ENCODE data around the gene RGS4. TPM values are rescaled to one million over a fixed set of nuclear protein-coding genes. Genes with fewer than 3 reads are reported as not detected.

RGS4 gene
- total and polyA plus RNA-seq, 2 donors: 0.66 to 0.84 TPM

- H3K9me3 ChIP-seq (ENCODE audit: control insufficient read depth in 2 of 2, insufficient read depth in 1 of 2, low read length in 1 of 2): no peaks in the 10 kb centered on the region
- DNase-seq (ENCODE audit: low read depth in 6 of 9, low spot score in 9 of 9): no peak
- 94% methylated on average over 1 of the region's 1 CpG for WGBS
- H3K27me3 ChIP-seq (ENCODE audit: control insufficient read depth in 2 of 2, insufficient read depth in 1 of 2, low read length in 1 of 2): peaks cover 0 to 8% of the 10 kb centered on the region in 2 donors
- H3K36me3 ChIP-seq (ENCODE audit: control insufficient read depth in 2 of 2, insufficient read depth in 2 of 2, low read length in 1 of 2): no peaks in the 10 kb centered on the region
- no peak overlapping the region for H3K4me3 ChIP-seq (ENCODE audit: low read length in 2 of 2)
- no peak overlapping the region for H3K27ac ChIP-seq (ENCODE audit: low read depth in 1 of 2, low read length in 1 of 2)
- no peaks in the 10 kb centered on the region for H3K4me1 ChIP-seq (ENCODE audit: control insufficient read depth in 2 of 2, insufficient read depth in 2 of 2, low read length in 2 of 2)
Measured at GRCh38 chr1:163074004-163074403, 4.8 kb downstream of the RGS4 start.

GRCh38 chr1:163074716-163075284 lies 5.6 kb downstream of the RGS4 start:
- DNase-seq (ENCODE audit: low read depth in 6 of 9, low spot score in 9 of 9): no peak
- no peak overlapping the region for H3K27ac ChIP-seq (ENCODE audit: low read depth in 1 of 2, low read length in 1 of 2)
- peaks cover 0 to under 1% of the 10 kb centered on the region in 2 donors for H3K27me3 ChIP-seq (ENCODE audit: control insufficient read depth in 2 of 2, insufficient read depth in 1 of 2, low read length in 1 of 2)
- H3K4me1 ChIP-seq (ENCODE audit: control insufficient read depth in 2 of 2, insufficient read depth in 2 of 2, low read length in 2 of 2): no peaks in the 10 kb centered on the region
- WGBS: 80% methylated on average over 2 of the region's 2 CpGs
- H3K4me3 ChIP-seq (ENCODE audit: low read length in 2 of 2): no peak overlapping the region
- no peaks in the 10 kb centered on the region for H3K36me3 ChIP-seq (ENCODE audit: control insufficient read depth in 2 of 2, insufficient read depth in 2 of 2, low read length in 1 of 2)
- H3K9me3 ChIP-seq (ENCODE audit: control insufficient read depth in 2 of 2, insufficient read depth in 1 of 2, low read length in 1 of 2): no peaks in the 10 kb centered on the region

- Histone ChIP-seq H3K9me3 (ENCODE audit: control insufficient read depth in 2 of 2, insufficient read depth in 1 of 2, low read length in 1 of 2) (no peaks in the 10 kb centered on the region), H3K4me3 (ENCODE audit: low read length in 2 of 2) (no peak overlapping the region), H3K4me1 (ENCODE audit: control insufficient read depth in 2 of 2, insufficient read depth in 2 of 2, low read length in 2 of 2) (no peaks in the 10 kb centered on the region), H3K36me3 (ENCODE audit: control insufficient read depth in 2 of 2, insufficient read depth in 2 of 2, low read length in 1 of 2) (no peaks in the 10 kb centered on the region), H3K27ac (ENCODE audit: low read depth in 1 of 2, low read length in 1 of 2) (no peak overlapping the region), H3K27me3 (ENCODE audit: control insufficient read depth in 2 of 2, insufficient read depth in 1 of 2, low read length in 1 of 2) (no peaks in the 10 kb centered on the region)
- no peak for DNase-seq (ENCODE audit: low read depth in 6 of 9, low spot score in 9 of 9)
- 91% methylated on average over 4 of the region's 4 CpGs for WGBS
Measured at GRCh38 chr1:163076044-163076443, 6.9 kb downstream of the RGS4 start.

GRCh38 chr1:163076446-163076845 lies 7.3 kb downstream of the RGS4 start:
- DNase-seq (ENCODE audit: low read depth in 6 of 9, low spot score in 9 of 9): no peak
- no peaks in the 10 kb centered on the region for H3K4me1 ChIP-seq (ENCODE audit: control insufficient read depth in 2 of 2, insufficient read depth in 2 of 2, low read length in 2 of 2)
- no peaks in the 10 kb centered on the region for H3K27me3 ChIP-seq (ENCODE audit: control insufficient read depth in 2 of 2, insufficient read depth in 1 of 2, low read length in 1 of 2)
- WGBS: 96% methylated on average over 3 of the region's 3 CpGs
- no peak overlapping the region for H3K27ac ChIP-seq (ENCODE audit: low read depth in 1 of 2, low read length in 1 of 2)
- H3K9me3 ChIP-seq (ENCODE audit: control insufficient read depth in 2 of 2, insufficient read depth in 1 of 2, low read length in 1 of 2): no peaks in the 10 kb centered on the region
- no peaks in the 10 kb centered on the region for H3K36me3 ChIP-seq (ENCODE audit: control insufficient read depth in 2 of 2, insufficient read depth in 2 of 2, low read length in 1 of 2)
- no peak overlapping the region for H3K4me3 ChIP-seq (ENCODE audit: low read length in 2 of 2)

GRCh38 chr1:163076981-163077761 lies 8.0 kb downstream of the RGS4 start:
- no peaks in the 10 kb centered on the region for H3K36me3 ChIP-seq (ENCODE audit: control insufficient read depth in 2 of 2, insufficient read depth in 2 of 2, low read length in 1 of 2)
- H3K4me1 ChIP-seq (ENCODE audit: control insufficient read depth in 2 of 2, insufficient read depth in 2 of 2, low read length in 2 of 2): no peaks in the 10 kb centered on the region
- no peak overlapping the region for H3K27ac ChIP-seq (ENCODE audit: low read depth in 1 of 2, low read length in 1 of 2)
- WGBS: 96% methylated on average over 5 of the region's 5 CpGs
- no peaks in the 10 kb centered on the region for H3K9me3 ChIP-seq (ENCODE audit: control insufficient read depth in 2 of 2, insufficient read depth in 1 of 2, low read length in 1 of 2)
- H3K27me3 ChIP-seq (ENCODE audit: control insufficient read depth in 2 of 2, insufficient read depth in 1 of 2, low read length in 1 of 2): no peaks in the 10 kb centered on the region
- H3K4me3 ChIP-seq (ENCODE audit: low read length in 2 of 2): no peak overlapping the region
- DNase-seq (ENCODE audit: low read depth in 6 of 9, low spot score in 9 of 9): no peak

GRCh38 chr1:163082971-163083370 lies 13.8 kb downstream of the RGS4 start:
- Histone ChIP-seq H3K4me3 (ENCODE audit: low read length in 2 of 2) (no peak overlapping the region), H3K4me1 (ENCODE audit: control insufficient read depth in 2 of 2, insufficient read depth in 2 of 2, low read length in 2 of 2) (no peaks in the 10 kb centered on the region), H3K36me3 (ENCODE audit: control insufficient read depth in 2 of 2, insufficient read depth in 2 of 2, low read length in 1 of 2) (no peaks in the 10 kb centered on the region), H3K27me3 (ENCODE audit: control insufficient read depth in 2 of 2, insufficient read depth in 1 of 2, low read length in 1 of 2) (no peaks in the 10 kb centered on the region), H3K9me3 (ENCODE audit: control insufficient read depth in 2 of 2, insufficient read depth in 1 of 2, low read length in 1 of 2) (no peaks in the 10 kb centered on the region), H3K27ac (ENCODE audit: low read depth in 1 of 2, low read length in 1 of 2) (no peak overlapping the region)
- 67% methylated on average over 6 of the region's 6 CpGs for WGBS
- no peak for DNase-seq (ENCODE audit: low read depth in 6 of 9, low spot score in 9 of 9)

GRCh38 chr1:163083690-163084089 lies 14.5 kb downstream of the RGS4 start:
- no peaks in the 10 kb centered on the region for H3K27me3 ChIP-seq (ENCODE audit: control insufficient read depth in 2 of 2, insufficient read depth in 1 of 2, low read length in 1 of 2)
- no peaks in the 10 kb centered on the region for H3K36me3 ChIP-seq (ENCODE audit: control insufficient read depth in 2 of 2, insufficient read depth in 2 of 2, low read length in 1 of 2)
- no peak overlapping the region for H3K4me3 ChIP-seq (ENCODE audit: low read length in 2 of 2)
- DNase-seq (ENCODE audit: low read depth in 6 of 9, low spot score in 9 of 9): no peak
- no peak overlapping the region for H3K27ac ChIP-seq (ENCODE audit: low read depth in 1 of 2, low read length in 1 of 2)
- 79% methylated on average over 1 of the region's 1 CpG for WGBS
- no peaks in the 10 kb centered on the region for H3K4me1 ChIP-seq (ENCODE audit: control insufficient read depth in 2 of 2, insufficient read depth in 2 of 2, low read length in 2 of 2)
- H3K9me3 ChIP-seq (ENCODE audit: control insufficient read depth in 2 of 2, insufficient read depth in 1 of 2, low read length in 1 of 2): no peaks in the 10 kb centered on the region

GRCh38 chr1:163084330-163084729 lies 15.2 kb downstream of the RGS4 start:
- Histone ChIP-seq H3K27me3 (ENCODE audit: control insufficient read depth in 2 of 2, insufficient read depth in 1 of 2, low read length in 1 of 2) (no peaks in the 10 kb centered on the region), H3K36me3 (ENCODE audit: control insufficient read depth in 2 of 2, insufficient read depth in 2 of 2, low read length in 1 of 2) (no peaks in the 10 kb centered on the region)
- DNase-seq (ENCODE audit: low read depth in 6 of 9, low spot score in 9 of 9): no peak

GRCh38 chr1:163085041-163085903 lies 16.1 kb downstream of the RGS4 start:
- no peaks in the 10 kb centered on the region for H3K4me1 ChIP-seq (ENCODE audit: control insufficient read depth in 2 of 2, insufficient read depth in 2 of 2, low read length in 2 of 2)
- H3K27me3 ChIP-seq (ENCODE audit: control insufficient read depth in 2 of 2, insufficient read depth in 1 of 2, low read length in 1 of 2): no peaks in the 10 kb centered on the region
- H3K9me3 ChIP-seq (ENCODE audit: control insufficient read depth in 2 of 2, insufficient read depth in 1 of 2, low read length in 1 of 2): no peaks in the 10 kb centered on the region
- H3K4me3 ChIP-seq (ENCODE audit: low read length in 2 of 2): no peak overlapping the region
- H3K27ac ChIP-seq (ENCODE audit: low read depth in 1 of 2, low read length in 1 of 2): no peak overlapping the region
- no peak for DNase-seq (ENCODE audit: low read depth in 6 of 9, low spot score in 9 of 9)
- WGBS: 91% methylated on average over 4 of the region's 4 CpGs
- no peaks in the 10 kb centered on the region for H3K36me3 ChIP-seq (ENCODE audit: control insufficient read depth in 2 of 2, insufficient read depth in 2 of 2, low read length in 1 of 2)

More at GRCh38 chr1:163084330-163084729, 15.2 kb downstream of the RGS4 start:
- H3K4me3 ChIP-seq (ENCODE audit: low read length in 2 of 2): no peak overlapping the region
- H3K9me3 ChIP-seq (ENCODE audit: control insufficient read depth in 2 of 2, insufficient read depth in 1 of 2, low read length in 1 of 2): no peaks in the 10 kb centered on the region
- H3K27ac ChIP-seq (ENCODE audit: low read depth in 1 of 2, low read length in 1 of 2): no peak overlapping the region
- WGBS: 85% methylated on average over 1 of the region's 1 CpG
- H3K4me1 ChIP-seq (ENCODE audit: control insufficient read depth in 2 of 2, insufficient read depth in 2 of 2, low read length in 2 of 2): no peaks in the 10 kb centered on the region

Data from thymus (tissue), 11 donors.